ENCODE data around the gene BEND7.

Gene BEND7

DNA sequence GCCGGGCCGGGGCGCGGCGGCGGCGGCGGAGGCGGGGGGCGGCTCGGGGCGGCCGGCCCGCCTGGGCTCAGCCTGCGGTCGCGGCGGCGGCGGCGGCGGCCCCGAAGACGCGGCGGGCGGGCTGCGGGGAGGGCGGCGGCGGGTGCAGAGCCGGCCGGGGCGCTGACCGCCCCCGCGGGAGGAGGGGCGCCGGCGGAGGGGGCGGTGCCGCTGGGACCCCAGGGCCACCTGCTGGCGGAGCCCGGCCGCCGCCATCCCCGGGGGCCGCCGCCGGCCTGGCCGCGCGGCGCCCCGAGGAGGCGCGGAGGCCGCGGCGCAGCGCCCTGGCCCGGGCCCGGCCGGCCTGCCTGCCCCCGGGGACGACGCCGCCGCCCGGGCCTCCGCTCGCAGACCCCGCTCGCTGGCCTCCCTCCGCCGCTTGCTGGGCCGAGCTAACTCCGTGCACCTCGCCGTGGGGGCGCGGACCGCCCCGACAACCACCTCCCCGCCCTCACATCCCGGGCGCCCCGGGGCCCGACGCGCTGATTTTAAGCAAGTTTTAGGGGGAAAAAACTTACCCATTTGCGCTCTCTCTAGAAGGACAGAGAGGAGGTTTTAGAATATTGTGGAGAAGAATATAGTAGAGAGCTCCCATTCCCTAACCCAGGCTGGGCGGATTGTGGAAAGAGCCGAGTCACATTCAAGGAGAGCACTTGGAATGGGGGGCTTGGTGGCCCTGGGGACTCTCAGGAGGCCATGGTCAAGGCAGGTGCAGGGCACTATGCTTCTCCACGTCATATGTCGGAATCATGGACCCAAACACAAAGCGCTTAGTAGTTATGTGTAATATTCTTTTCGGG, at the start of gene BEND7:
TSS of gene BEND7 (minus strand) at position 140 of the 839 bp plus-strand sequence. CDS start 481 bp downstream, outside the sequence.
- TF ChIP-seq, protein P1, sequence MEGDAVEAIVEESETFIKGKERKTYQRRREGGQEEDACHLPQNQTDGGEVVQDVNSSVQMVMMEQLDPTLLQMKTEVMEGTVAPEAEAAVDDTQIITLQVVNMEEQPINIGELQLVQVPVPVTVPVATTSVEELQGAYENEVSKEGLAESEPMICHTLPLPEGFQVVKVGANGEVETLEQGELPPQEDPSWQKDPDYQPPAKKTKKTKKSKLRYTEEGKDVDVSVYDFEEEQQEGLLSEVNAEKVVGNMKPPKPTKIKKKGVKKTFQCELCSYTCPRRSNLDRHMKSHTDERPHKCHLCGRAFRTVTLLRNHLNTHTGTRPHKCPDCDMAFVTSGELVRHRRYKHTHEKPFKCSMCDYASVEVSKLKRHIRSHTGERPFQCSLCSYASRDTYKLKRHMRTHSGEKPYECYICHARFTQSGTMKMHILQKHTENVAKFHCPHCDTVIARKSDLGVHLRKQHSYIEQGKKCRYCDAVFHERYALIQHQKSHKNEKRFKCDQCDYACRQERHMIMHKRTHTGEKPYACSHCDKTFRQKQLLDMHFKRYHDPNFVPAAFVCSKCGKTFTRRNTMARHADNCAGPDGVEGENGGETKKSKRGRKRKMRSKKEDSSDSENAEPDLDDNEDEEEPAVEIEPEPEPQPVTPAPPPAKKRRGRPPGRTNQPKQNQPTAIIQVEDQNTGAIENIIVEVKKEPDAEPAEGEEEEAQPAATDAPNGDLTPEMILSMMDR (conservative IDR thresholded peaks at IDR 0.05; ENCODE audit: low read depth): no peak
- CTCF ChIA-PET: interaction anchor here (0.6 to 0.9 kb wide), 4 partner anchors 14 to 331 kb away, joined by 3 read pairs; no protein-coding TSS in a partner anchor
- POLR2A ChIA-PET (ENCODE audit: low non-redundant PET): no interaction called here
- H3K27ac ChIP-seq: no peak within 1 kb of the TSS
- DNase-seq (ENCODE audit: low spot score): peak; percentile 26

DNA sequence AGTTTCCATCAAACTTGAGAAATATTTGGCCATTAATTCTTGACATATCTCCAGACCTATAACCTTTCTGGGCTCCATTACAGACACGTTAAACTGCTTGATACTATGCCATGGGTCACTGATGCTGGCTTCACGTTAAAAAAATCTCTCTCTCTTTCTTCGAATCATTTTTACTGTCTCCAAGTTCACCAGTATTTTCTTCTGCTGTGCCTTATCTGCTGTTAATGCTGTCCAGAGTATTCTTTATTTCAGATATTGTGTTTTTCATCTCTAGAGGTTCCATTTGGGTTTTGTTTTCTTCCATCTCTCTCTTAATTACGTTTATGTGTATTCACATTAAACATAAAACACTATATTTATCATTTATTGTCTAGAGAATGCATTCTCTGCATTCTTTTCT, 45.1 kb upstream of the BEND7 start:
- DNase-seq (ENCODE audit: low spot score): no peak
- CTCF ChIA-PET: no interaction called here
- H3K27ac ChIP-seq: no peak overlapping the region
- TF ChIP-seq, protein P1 (conservative IDR thresholded peaks at IDR 0.05; ENCODE audit: low read depth): no peak
- POLR2A ChIA-PET (ENCODE audit: low non-redundant PET): no interaction called here

DNA sequence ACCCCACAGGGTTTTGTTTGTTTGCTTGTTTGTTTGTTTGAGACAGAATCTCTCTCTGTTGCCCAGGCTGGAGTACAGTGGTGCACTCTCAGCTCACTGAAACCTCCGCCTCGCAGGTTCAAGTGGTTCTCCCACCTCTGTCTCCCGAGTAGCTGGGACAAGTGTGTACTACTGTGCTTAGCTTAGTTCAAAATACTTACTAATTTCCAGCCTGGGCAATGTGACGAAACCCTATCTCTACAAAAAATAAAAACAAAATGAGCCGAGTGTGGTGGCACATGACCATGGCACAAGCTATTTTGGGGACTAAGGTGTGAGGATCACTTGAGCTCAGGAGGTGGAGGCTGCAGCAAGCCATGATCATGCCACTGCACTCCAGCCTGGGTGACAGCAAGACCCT, 42.7 kb upstream of the BEND7 start:
- CTCF ChIA-PET: no interaction called here
- TF ChIP-seq, protein P1 (conservative IDR thresholded peaks at IDR 0.05; ENCODE audit: low read depth): no peak
- POLR2A ChIA-PET (ENCODE audit: low non-redundant PET): no interaction called here
- H3K27ac ChIP-seq: no peak overlapping the region
- no peak for DNase-seq (ENCODE audit: low spot score)

DNA sequence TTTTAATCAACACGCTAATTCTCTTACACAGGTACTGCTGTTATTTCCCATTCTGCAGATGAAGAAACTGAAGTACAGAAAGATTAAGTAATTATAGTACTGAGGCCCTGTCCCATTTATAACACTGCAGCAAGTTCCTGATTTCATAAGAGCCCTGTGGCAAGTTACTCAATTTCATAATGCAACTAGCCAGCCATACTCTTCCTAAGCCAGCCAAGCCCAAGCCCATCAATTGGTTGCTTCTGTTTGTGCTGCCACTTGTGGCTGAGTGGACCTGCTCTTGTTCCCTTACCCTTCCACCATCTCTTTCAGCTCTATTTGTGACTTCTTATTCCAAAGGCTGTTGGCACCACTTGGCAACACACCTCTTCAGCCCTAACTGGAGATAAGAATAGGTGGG, 38.2 kb upstream of the BEND7 start:
- no peak for DNase-seq (ENCODE audit: low spot score)
- CTCF ChIA-PET: no interaction called here
- TF ChIP-seq, protein P1 (conservative IDR thresholded peaks at IDR 0.05; ENCODE audit: low read depth): no peak
- no peak overlapping the region for H3K27ac ChIP-seq
- POLR2A ChIA-PET (ENCODE audit: low non-redundant PET): no interaction called here

- ChIA-PET CTCF (interaction anchor here (0.6 to 0.7 kb wide), 2 partner anchors 1125 to 1571 kb away, joined by 3 to 4 read pairs; no protein-coding TSS in a partner anchor), POLR2A (ENCODE audit: low non-redundant PET) (no interaction called here)
- no peak overlapping the region for H3K27ac ChIP-seq
- TF ChIP-seq, protein P1 (conservative IDR thresholded peaks at IDR 0.05; ENCODE audit: low read depth): no peak
- DNase-seq (ENCODE audit: low spot score): no peak
Measured at GRCh38 chr10:13564576-13564975, 35.8 kb upstream of the BEND7 start.

GRCh38 chr10:13563481-13564445, 34.9 kb upstream of the BEND7 start:
- no peak for DNase-seq (ENCODE audit: low spot score)
- CTCF ChIA-PET: no interaction called here
- no peak overlapping the region for H3K27ac ChIP-seq
- TF ChIP-seq, protein P1 (conservative IDR thresholded peaks at IDR 0.05; ENCODE audit: low read depth): no peak
- POLR2A ChIA-PET (ENCODE audit: low non-redundant PET): no interaction called here

Measured in RWPE1 (cell line).